ENCODE measurements around the gene TRIM47. TPM values are rescaled to one million over a fixed set of nuclear protein-coding genes. Genes with fewer than 3 reads are reported as not detected.
A peak's percentile ranks its signal among the peaks of the same experiment; 100 is the strongest.

Gene TRIM47
- total and polyA plus RNA-seq, 2 of the 13 experiments (the other 11 are each of a cell fraction or from before 2014, with no cell fraction given): 33.5 to 82.0 TPM

- TF ChIP-seq CENPX (CRISPR knock-in tag; IDR thresholded peaks at IDR 0.05) (no peak), AKAP8 (CRISPR knock-in tag; IDR thresholded peaks at IDR 0.05) (no peak; the same call in 1 of the 2 replicates), BCLAF1 (IDR thresholded peaks at IDR 0.05) (no peak), NFRKB (IDR thresholded peaks at IDR 0.05) (peak; percentile 34; the same call in 1 of the 2 replicates), ZNF567 (CRISPR knock-in tag; IDR thresholded peaks at IDR 0.05; ENCODE audit: borderline replicate concordance) (peak; percentile 87; the same call in 1 of the 2 replicates), TP53 (CRISPR knock-in tag; conservative IDR thresholded peaks at IDR 0.05) (0 out of 2 replicates have a peak, but pooled peaks have one; percentile 45), ATF2 (CRISPR knock-in tag; IDR thresholded peaks at IDR 0.05) (peak; percentile 86), SOX5 (CRISPR knock-in tag; IDR thresholded peaks at IDR 0.05; ENCODE audit: borderline replicate concordance) (peak; percentile 92), YEATS4 (CRISPR knock-in tag; IDR thresholded peaks at IDR 0.05; ENCODE audit: borderline replicate concordance) (peak; percentile 74), ZNF709 (CRISPR knock-in tag; IDR thresholded peaks at IDR 0.05) (no peak), ZNF256 (CRISPR knock-in tag; conservative IDR thresholded peaks at IDR 0.05) (no peak), RERE (CRISPR knock-in tag; IDR thresholded peaks at IDR 0.05; ENCODE audit: low read depth) (0 out of 2 replicates have a peak, but pooled peaks have one; percentile 14), ZBTB25 (CRISPR knock-in tag; IDR thresholded peaks at IDR 0.05) (peak; percentile 39; the same call in 1 of the 2 replicates), HIVEP1 (CRISPR knock-in tag; IDR thresholded peaks at IDR 0.05) (no peak), ZNF496 (CRISPR knock-in tag; IDR thresholded peaks at IDR 0.05; ENCODE audit: insufficient replicate concordance) (no peak), U2AF2 (IDR thresholded peaks at IDR 0.05; ENCODE audit: low read depth, low read length) (no peak), ZNF703 (CRISPR knock-in tag; IDR thresholded peaks at IDR 0.05; ENCODE audit: borderline replicate concordance) (no peak; the same call in 1 of the 2 replicates), ATM (IDR thresholded peaks at IDR 0.05; ENCODE audit: borderline replicate concordance) (no peak)
Observed at GRCh38 chr17:75869282-75870141, 8.9 kb downstream of the TRIM47 start (continued).

Data from HepG2 (cell line).